Peyer's patch (tissue), 4 donors: ENCODE measurements around the gene SMARCD1.

Experiments used
- CTCF ChIP-seq, 6 experiments: fragments of 450-650 bp in 4 of 6; fragments of 200-600 bp in 2 of 6; sonication (generic) in 1 of 6; IDR thresholded peaks; one replicate each; pipeline ENCODE4 v1.5.1; 2017 to 2019; ENCODE audit warnings: antibody characterized with exemption in 6 of 6, mild to moderate bottlenecking in 3 of 6, moderate library complexity in 1 of 6
- POLR2A ChIP-seq, 2 donors: fragments of 450-650 bp; IDR thresholded peaks; one replicate each; pipeline ENCODE4 v1.5.1; 2017; ENCODE audit warnings: antibody characterized with exemption in 2 of 2, mild to moderate bottlenecking in 2 of 2, moderate library complexity in 2 of 2

- no peak for TF ChIP-seq CTCF (IDR thresholded peaks at IDR 0.05)
- TF ChIP-seq POLR2A (IDR thresholded peaks at IDR 0.05): no peak
Measured at GRCh38 chr12:50050119-50050385, 35.1 kb upstream of the SMARCD1 start.
